OCI-LY7 (cell line): ENCODE data around the gene FAM9C.

ENCODE experiments used
- CTCF ChIP-seq: fragments of 200-600 bp; sonication (generic); conservative IDR thresholded peaks from 2 replicates; pipeline ENCODE4 v1.5.1; 2014; ENCODE audit warnings: mild to moderate bottlenecking, antibody characterized with exemption, low read length, moderate library complexity, mixed read lengths
- EZH2phosphoT487 ChIP-seq: fragments of 200-600 bp; sonication (generic); IDR thresholded peaks from 2 replicates; pipeline ENCODE4 v1.6.1; 2018; ENCODE audit warnings: low read depth, borderline replicate concordance, mild to moderate bottlenecking, mixed run types, antibody characterized with exemption, low read length, moderate library complexity, mixed read lengths

- TF ChIP-seq CTCF (no peak), EZH2phosphoT487 (no peak)
Observed at GRCh38 chrX:13029887-13030771, 14.3 kb downstream of the FAM9C start.
